Endometrial microvascular endothelial cells (primary cell): ENCODE data around the gene SCT. TPM values are rescaled to one million over a fixed set of nuclear protein-coding genes. Genes with fewer than 3 reads are reported as not detected.

Source experiments
- in situ Hi-C: cut with HindIII; loops from 2 replicates; pipeline ENCODE4 v1.10.0; 2017; ENCODE audit warnings: low sequenced_read_pairs, low pct_unique_long_range_greater_than_20kb; ENCODE audit errors: inconsistent ontology term
- total RNA-seq: library from RNA; depleted of rRNA; stranded (reverse); fragments of >200 nt; gene quantifications from one replicate; pipeline ENCODE4 v1.2.3, GENCODE V29; 2015; ENCODE audit errors: inconsistent ontology term

The SCT gene
- total RNA-seq, 1 donor from 2014 or later = not detected

GRCh38 chr11:595400-595799, 31.6 kb downstream of the SCT start:
- in situ Hi-C loops = no loop called here

DNA sequence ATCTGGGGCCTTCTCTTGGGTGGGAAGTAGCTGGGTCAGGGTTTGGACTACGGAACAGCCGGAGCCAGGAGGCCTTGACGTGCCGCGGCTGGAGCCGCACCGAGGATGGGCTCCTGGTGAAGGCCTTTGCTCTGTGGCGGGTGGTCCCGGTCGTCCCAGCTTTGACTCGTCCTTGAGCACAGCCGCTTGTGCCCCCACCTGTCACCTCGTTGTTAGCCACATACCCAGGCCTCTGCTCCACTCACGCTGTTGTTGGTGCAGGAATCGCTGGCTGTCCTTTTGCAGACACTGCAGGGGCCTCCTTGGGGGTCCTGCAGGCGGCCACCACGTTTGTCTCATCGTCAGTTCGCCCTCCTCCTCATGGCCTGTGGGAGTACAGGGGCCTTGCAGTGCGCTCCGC, 33.6 kb downstream of the SCT start:
- in situ Hi-C loops = no loop called here

- in situ Hi-C loops = no loop called here
Measured at GRCh38 chr11:592918-593317, 34.1 kb downstream of the SCT start.

DNA sequence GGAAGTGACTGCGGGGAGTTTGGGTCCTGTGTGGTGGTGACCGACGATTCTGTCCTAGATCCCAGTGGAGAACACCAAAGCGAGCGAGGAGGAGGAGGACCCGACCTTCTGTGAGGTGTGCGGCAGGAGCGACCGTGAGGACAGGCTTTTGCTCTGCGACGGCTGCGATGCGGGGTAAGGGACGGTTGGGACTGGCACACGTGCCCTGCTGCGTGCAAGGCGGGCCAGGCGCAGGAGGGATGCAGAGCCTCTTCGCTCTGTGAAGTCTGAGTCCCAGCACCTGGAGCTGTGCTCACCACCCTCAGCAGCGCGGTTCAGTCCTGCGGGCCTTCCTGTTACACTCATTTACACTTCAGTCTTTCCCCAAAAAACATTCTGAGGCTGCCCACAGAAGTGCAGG, 34.5 kb downstream of the SCT start:
- in situ Hi-C loops = no loop called here

DNA sequence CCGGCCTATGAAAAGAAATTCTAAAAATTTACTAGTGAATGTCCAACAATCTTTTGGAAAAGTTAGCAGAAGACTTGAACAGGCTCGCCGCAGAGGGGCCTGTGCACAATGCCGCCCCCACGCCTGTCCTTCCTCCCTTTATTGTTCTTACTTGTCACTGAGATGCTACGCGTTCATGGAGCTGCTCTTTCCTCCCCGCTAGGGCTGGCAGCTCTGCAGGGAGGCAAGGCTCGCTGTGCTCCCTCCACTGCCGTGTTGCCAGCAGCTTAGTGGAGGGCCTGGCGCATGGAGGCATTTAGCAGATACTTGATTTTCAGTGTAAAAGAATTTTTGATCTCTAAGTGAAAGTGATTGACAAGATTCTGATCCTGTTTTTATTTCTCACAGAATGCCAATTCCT, 36.0 kb downstream of the SCT start:
- in situ Hi-C loops = no loop called here

DNA sequence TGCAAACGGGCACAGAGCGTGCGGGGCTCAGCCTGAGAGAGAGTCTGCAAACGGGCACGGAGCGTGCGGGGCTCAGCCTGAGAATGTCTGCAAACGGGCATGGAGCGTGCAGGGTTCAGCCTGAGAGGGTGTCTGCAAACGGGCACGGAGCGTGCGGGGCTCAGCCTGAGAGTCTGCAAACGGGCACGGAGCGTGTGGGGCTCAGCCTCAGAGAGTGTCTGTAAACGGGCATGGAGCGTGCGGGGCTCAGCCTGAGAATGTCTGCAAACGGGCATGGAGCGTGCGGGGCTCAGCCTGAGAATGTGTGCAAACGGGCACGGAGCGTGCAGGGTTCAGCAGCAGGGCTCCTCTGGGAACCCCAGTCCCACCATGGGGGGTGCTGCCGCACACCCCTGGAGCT, 37.2 kb downstream of the SCT start:
- in situ Hi-C loops = no loop called here

DNA sequence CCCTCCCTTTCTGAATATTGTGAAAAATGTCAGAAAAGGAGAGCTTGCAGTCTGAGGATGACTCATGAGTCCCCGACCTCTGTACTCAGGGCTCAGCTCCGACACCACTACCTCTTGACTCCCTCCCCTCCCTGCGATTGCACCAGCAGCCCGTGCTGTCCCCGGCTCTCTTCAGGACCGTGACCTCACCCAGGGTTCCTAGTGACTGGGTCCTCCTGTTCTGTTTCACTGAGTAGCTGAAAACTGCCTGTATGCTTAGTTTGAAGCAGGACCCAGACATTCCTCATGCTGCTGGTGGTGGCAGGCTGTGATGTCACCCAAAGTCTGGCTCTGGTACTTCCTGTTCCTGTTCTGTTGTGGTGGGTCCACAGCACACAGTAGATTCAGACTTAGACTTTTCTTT, 39.0 kb downstream of the SCT start:
- in situ Hi-C loops = no loop called here

GRCh38 chr11:587546-587945, 39.4 kb downstream of the SCT start:
- in situ Hi-C loops = no loop called here

DNA sequence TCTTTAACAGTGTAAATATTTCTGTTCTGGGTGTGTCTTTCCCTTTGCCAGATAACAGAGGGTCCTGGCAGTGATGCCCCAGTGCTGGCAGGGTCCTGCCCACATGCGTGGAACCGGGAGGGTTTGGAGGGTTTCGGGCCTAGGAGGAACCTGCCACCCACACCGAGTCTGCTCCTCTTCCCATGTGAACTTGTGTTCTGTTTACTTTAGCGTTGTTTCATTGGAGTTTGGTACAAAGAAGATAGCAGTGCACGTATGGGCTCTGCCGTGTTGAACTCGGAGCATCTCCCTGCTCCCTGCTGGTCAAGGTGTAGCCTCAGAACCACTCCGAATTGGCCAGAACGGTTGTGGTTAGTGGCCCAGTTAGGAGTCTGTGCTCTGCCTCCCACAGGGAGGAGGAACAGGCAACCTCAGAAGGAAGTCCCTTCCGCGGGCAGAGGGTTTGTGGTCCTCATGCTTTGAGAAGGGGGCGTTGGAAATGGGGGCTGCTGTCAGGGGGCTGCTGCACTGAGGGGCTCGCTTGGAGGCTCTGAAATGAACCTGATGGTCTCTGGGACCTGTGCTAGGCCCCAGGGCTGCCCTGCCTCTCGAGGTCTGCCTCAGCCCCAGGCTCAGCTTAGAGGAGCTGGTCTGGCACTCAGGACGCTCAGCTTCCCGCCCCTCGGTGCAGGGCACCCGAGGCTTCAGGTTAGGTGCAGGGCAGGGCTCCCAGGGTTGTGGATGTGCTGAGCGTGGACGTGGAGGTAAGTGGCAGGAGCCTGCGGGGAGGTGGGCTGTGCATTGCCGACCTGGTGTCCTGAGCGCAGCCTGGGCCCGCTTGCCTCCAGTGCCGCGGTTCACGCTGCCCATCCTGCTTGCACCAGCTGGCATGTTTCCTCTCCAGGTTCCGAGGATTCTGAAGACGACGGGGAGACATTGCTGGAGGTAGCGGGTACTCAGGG, 40.3 kb downstream of the SCT start:
- in situ Hi-C loops = no loop called here

DNA sequence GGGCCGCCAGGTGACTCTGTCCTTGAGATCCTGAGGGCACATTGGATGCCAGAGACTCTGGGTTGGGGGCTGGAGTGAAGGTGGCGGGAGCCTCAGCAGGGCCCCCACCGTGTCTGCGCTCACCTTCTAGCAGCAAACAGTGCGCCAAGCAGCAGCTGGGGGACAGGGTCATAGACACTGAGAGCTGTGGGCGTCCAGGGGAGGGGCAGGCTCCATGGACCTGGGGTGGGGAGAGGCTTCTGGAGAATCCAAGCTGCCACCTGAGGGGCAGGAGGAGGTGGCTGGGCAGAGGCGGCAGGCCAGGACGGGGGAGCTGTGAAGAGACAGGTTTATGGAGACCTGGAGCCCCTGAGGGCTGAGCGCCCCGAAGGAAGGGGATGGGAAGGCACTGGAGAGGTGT, 42.7 kb downstream of the SCT start:
- in situ Hi-C loops = no loop called here

DNA sequence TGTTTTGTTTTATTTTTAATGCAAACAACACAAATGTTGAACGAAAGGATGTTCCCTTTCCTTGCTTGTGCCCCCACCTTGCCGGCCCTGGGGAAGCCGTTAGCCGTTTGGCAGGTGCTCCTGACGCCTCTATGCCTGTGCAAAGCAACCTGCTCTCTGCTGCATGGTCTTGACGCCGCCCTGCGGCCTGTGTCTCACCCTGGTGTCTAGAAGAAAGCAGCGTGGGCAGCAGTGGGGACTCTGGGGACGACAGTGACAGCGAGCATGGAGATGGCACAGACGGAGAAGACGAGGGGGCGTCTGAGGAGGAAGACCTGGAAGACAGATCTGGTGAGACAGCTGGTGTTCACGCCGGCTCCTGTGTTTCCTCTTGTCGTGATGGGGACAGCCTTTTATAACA, 45.2 kb downstream of the SCT start:
- in situ Hi-C loops = no loop called here

GRCh38 chr11:581342-581741, 45.6 kb downstream of the SCT start:
- in situ Hi-C loops = no loop called here

GRCh38 chr11:579830-580601, 47.0 kb downstream of the SCT start:
- in situ Hi-C loops = no loop called here

DNA sequence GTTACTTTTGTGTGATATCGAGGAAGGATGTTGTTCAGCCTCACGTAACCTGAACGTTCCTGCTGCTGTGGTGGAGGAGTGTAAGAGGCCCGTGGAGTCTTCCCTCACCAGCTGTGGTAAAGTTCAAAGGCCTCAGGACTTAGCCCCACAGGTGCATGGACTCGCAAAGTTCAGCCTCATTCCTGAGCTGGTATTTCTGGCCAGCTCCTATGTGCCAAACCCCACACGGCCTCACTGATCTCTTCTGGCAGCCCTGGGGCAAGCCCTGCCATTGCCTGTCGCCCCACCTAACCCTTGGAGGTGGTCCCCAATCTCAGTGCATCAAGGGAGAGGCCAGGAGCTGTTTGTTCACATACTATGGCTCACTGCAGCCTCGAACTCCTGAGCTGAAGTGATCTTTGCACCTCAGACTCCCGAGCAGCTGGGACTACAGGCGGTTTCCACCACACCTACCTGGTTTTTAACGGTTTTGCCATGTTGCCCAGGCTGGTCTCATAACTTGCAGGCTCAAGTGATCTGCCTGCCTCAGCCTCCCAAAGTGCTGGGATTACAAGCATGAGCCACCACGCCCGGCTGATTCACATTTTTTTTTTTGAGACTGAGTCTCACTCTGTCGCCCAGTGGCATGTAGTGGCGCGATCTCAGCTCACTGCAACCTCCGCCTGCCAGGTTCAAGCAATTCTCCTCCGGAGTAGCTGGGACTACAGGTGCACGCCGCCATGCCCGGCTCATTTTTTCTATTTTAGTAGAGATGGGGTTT, 48.5 kb downstream of the SCT start:
- in situ Hi-C loops = no loop called here

- in situ Hi-C loops = no loop called here
Measured at GRCh38 chr11:577611-577894, 49.4 kb downstream of the SCT start.

GRCh38 chr11:576811-577610, 50.0 kb downstream of the SCT start:
- in situ Hi-C loops = no loop called here
